Activated CD4-positive, alpha-beta T cell treated with anti-CD3 and anti-CD28 coated beads for 1 hour (primary cell): Measurements from ENCODE around the gene VAV3.

Experiments
- DNase-seq: peaks from one replicate; pipeline ENCODE4 v3.0.0-alpha.2; 2020

VAV3 gene

GRCh38 chr1:107551456-107551855, 413.5 kb downstream of the VAV3 start:
- DNase-seq: no peak

- DNase-seq: no peak
Measured at GRCh38 chr1:107550358-107550757, 414.6 kb downstream of the VAV3 start.

DNA sequence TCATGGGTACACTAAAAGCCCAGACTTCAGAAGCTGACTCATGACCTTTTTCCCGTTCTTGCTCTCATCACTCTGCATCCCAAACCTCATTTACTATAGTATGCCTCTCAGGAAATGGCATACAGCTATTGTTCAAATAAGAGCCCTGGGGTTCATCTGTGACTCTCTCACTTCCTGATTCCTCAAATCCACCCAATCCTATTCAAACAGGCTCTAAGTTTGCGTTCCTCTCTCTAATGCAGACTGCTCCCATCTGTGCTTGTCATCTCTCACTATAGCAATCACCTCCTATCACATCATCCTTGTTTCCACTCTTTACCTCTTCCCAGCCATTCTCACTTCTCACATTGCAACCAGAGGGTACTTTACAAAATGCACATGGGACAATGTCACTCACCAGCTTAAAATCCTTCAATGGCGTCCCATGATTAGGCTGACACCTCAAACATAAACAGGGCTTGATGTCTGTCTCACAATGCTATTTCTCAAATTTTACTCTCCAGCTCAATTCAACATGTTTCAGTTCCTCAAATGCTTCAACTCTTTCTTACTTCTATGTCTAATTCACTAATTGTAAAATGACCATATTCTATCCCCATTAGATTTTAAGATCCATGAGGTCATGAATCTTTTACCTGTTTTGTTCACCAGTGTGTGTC, 415.7 kb downstream of the VAV3 start:
- no peak for DNase-seq

DNA sequence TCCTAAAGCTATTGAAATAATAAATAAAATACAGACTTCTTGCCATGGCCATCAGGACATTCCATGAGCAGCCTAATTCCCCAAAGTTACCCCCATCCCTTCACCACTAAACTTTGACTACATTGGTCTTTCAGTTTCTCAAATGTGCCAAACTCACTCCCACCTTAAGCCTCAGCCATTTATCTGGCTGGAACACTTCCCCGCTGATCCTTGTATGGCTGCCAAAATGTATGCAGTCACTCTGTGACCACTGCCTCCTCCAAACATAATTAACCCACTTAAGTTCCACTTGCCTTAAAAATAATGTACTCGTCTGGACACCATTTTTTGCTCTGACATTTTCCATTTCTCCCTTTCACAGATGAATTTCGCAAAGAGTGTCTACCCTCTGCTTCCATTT, 416.7 kb downstream of the VAV3 start:
- no peak for DNase-seq

DNA sequence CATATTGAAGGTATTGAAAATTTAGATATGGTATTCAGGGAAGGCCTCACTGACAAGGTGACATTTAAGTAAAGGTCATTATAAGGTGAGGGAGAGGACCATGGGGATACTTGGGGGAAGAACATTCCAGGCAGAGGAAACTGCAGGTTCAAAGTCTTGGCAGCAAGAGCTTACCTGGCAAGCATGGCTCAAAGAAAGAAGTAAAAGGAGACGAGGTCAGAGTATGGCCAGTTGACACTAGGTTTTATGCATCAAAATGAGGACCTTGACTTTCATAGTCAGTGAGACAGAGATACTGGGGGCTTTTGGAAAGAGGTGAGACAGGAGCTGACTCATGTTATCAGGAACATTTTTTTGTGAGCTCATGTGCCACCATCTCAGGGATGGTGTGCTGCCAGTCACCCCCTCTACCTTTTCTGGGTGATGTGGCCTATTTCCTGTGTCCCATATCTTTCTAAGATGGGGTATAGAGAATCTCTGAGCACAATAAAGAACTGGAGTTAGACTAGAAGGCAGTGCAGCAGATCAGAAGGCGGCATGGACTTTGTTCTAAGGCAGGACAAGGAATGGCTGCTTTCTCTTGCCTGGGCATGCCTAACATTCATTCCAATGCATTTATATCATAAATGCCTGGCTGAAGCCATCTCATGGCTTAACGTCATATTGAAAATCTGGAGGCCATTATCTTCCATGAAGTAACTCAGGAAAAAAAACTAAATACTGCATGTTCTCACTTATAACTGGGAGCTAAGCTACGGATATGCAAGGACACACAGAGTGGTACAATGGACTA, 417.4 kb downstream of the VAV3 start:
- no peak for DNase-seq

DNA sequence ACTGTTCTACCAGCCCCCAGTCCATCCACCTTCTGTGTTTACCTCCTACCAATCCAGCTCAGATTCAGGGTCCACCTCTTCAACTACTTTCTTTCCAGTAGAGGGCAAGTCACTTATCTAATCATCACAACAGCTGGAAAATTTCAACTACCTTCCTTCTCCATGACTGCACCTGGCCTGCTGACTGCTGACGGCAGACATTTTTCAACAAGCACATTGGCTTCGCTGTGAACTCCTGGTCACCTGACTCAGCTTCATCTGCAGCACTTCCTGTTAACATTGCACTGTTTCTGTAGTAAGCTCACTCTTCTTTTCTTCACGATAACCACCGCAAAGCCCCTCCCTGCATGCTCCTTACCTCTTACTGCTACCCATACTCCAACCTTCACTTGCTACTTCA, 418.4 kb downstream of the VAV3 start:
- DNase-seq: no peak

GRCh38 chr1:107545879-107546278, 419.1 kb downstream of the VAV3 start:
- no peak for DNase-seq

GRCh38 chr1:107545056-107545577, 419.9 kb downstream of the VAV3 start:
- DNase-seq: no peak

GRCh38 chr1:107544285-107544684, 420.7 kb downstream of the VAV3 start:
- no peak for DNase-seq

GRCh38 chr1:107541412-107541811, 423.6 kb downstream of the VAV3 start:
- DNase-seq: no peak

DNA sequence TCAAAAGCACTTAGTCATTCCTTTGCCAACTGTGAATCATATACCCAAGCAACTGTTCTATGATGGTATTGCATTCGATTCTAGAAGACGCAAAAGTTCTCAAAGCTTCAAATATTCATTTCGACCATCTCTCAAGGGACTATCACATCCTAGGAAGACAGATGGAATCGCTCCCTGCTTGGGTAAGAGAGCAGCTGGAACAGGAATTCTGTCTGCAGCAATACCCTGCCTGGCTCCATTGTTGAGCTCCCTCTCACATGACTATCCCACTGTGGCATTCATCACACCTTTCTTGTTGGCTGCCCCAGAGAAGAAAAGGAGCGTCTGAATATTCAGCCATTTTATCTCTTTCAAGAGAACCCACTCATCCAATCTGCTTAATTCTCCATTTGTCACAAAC, 426.5 kb downstream of the VAV3 start:
- DNase-seq: no peak

DNA sequence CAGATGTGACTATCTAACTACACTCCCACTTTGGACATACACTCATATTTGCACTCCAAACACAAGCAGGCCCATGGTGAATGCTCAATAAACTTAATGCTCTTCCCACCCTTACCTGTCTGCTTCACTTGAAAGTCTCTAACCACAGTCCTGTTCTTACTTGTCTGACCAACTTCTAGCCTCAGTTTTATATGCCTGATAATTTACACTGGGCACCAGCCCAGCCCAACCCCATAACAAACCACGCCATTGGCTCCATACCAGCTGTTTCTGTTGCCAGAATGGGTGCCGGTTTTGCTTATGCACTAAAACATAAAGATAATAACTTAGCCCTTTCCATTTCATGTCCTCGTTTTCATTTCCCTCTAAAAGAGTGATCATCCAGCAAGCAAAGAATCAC, 428.7 kb downstream of the VAV3 start:
- DNase-seq: no peak

DNA sequence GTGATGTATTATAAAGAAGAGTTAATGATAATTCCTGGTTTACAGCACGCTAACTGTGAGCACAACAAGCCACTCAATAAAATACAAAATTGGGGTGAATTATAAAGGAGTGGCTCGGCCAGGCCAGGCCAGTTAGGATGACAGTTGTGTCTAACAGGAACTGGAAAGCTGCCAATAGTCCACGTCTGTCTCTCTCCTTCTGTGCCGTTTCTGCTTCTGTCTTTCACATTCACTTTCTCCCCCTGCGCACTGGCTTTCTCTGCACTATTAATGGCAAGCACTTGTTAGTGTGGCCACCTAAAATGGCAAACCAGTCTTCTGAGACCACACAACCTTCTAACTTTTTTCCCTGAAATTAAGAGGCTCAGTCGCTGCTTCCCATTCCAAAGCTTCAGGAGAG, 429.9 kb downstream of the VAV3 start:
- DNase-seq: no peak

DNA sequence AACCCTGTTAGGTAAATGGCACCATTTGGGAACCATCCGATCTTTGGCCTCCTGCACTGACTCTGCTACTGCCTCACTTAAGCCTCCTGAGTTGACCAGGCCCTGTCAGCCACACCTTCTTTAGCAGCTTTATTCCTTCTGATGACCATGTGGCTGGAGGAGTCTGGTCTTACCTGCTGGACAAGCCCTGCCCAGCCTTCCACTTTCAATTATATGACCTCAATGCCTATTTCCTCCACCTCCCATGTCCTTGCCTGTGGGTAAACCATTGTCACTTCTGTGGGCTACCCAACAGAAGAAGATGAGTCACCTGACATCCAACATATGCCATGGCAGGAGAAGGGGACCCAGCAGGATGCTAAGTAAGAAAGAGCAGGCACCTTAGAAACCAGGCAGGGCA, 430.3 kb downstream of the VAV3 start:
- no peak for DNase-seq

DNA sequence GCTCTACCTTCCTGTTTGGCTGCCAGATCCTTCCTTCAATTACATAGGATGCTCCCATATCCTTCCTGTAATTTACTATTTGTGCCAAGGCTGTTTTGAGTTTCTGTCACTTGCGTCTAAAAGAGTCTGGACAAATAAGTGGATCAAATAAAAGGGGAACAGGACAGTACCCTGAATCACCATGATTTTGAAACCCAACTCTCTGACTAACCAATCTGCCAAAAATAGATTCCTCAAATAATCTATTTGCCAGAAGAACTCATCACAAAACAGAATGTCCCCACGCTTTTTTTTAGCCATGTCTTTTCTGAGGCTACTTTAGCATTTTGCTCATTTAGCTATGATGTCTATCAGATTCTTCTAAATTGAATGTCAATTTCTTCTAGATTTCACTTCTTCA, 431.5 kb downstream of the VAV3 start:
- no peak for DNase-seq

- DNase-seq: no peak
Measured at GRCh38 chr1:107532318-107532717, 432.7 kb downstream of the VAV3 start.

DNA sequence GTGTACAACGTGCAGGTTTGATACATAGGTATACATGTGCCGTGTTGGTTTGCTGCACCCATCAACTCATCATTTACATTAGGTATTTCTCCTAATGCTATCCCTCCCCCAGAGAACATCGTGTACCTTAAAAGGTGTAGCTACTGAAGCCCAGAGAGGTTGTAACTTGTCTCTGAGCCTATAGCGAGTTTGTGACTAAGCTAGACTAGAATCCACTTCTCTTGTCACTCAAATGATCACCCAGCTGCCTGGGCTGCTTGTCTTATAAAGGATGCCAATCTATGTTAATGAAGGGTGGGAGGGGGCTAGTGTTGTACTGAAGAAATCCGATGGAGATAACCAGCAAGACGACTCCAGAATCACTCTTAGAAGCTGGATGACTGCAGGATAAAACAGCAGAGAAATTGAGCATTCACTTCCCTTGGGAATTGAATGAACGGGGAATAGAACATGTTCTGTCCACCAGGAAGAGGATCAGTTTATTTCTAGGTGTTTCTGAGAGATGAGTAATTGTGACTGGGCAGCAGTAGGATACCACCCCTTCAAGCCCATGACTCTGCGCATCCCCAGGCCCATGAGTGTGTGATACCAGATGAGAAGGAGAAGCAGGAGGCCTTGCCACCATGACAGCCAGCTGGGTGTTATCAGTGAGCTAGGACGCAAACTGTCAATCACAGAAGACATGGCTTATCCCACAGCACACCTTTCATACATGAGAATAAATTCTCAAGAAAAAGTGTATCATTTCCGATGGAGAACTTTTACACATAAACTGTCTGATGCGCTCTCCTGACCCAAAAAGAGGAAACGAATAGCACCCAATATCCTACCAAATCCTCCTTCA, 433.7 kb downstream of the VAV3 start:
- no peak for DNase-seq

- DNase-seq: no peak
Measured at GRCh38 chr1:107530543-107530942, 434.4 kb downstream of the VAV3 start.

DNA sequence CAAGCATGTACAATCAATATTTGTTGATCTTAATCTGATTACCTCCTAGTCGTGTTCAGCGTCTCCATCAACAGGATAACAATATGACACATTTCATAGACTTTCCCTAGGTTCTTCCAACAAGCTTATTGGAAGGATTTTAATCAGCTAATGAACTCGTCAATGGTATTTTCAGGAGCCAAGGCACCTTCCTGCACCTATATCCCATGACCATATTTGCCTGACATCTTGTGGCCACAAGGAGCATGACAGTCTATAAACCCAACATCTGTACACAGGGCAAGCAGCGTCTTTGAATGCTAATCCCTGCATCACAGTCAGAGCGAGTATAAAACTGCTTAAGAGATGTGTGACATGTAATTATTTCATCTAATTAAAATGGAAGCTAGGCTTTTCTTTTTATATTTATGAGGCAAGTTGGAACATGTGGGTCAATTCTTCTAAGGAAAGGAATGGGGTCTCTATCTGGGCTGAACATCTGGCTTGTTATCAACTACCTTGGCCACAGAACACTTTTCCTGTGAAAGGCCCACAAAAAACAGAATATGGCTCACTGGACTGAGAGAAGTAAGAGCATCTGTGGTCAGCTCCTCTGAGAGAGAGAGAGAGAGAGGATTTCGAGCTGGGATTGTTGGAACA, 435.4 kb downstream of the VAV3 start:
- no peak for DNase-seq

DNA sequence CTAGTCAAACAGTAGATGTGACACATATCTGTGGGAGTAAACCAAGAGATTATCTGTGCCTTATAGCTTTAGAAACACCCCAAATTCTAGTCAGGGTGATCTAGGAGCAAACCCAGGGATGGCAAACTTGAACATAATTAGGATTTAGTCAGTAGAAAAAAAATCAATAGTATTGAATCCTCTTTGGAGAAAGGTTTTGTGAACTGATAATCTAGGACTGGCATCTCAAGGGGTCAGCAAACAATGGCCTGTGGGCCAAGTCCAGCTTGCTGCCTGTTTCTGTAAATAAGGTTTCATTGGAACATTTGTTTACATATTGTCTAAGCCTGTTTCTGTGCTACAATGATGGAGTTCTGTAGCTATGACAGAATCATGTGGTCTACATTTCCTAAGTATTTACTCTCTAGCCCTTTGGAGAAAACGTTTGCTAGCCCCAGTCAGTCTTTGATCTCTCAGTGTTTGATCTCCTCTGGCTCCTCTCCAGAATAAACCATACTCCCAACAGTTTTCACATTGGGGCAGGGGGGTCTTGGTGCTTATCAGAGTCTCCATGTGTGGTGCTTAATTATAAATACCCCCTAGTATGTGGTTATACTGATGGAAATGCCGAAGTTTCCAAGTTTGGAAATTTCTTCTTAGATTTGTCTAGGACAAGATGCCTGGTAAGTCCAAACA, 438.3 kb downstream of the VAV3 start:
- DNase-seq: no peak

DNA sequence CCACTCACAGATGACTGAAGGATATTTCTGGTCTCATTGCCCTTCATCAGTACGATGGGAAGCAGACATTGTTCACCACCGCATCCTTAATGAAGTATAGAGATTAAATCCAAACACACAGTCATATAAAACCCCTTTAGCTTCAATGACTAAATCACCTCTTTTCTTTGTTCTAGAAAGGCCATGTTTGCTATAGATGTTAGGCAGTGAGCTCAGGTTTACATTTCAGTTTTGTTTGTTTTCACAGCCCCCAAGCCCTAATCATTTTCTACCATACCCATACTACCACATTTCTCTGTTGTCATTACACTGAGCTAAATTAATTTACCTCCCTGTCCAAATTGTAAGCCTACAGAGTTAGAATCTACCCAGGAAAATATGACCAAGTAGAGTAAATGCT, 439.0 kb downstream of the VAV3 start:
- no peak for DNase-seq

- no peak for DNase-seq
Measured at GRCh38 chr1:107525145-107525544, 439.8 kb downstream of the VAV3 start.
